Skeletal muscle satellite cell (primary cell): Measurements from ENCODE around the gene TUBGCP4.

Experiments
- H3K27me3 ChIP-seq: 2 replicates; pipeline ENCODE4 v1.7.0; 2013; ENCODE audit warnings: low read length; ENCODE audit not compliant: control insufficient read depth, insufficient read depth
- H3K36me3 ChIP-seq: 2 replicates; pipeline ENCODE4 v1.7.0; 2013; ENCODE audit warnings: mild to moderate bottlenecking, control low read depth, low read length; ENCODE audit not compliant: insufficient read depth
- H3K4me1 ChIP-seq: 2 replicates; pipeline ENCODE4 v1.7.0; 2013; ENCODE audit warnings: low read length; ENCODE audit not compliant: control insufficient read depth, insufficient read depth
- H3K4me2 ChIP-seq: 2 replicates; pipeline ENCODE4 v1.7.0; 2013; ENCODE audit warnings: mild to moderate bottlenecking, low read length
- H3K4me3 ChIP-seq: 2 replicates; pipeline ENCODE4 v1.7.0; 2013; ENCODE audit warnings: low read length
- H3K9ac ChIP-seq: 2 replicates; pipeline ENCODE4 v1.7.0; 2013; ENCODE audit warnings: mild to moderate bottlenecking, low read depth, low read length, moderate library complexity
- H3K9me3 ChIP-seq: replicated peaks from 2 replicates; pipeline ENCODE4 v1.7.0; 2013; ENCODE audit warnings: mild to moderate bottlenecking, control low read depth, low read length

The TUBGCP4 gene

GRCh38 chr15:43408789-43409188, 37.9 kb downstream of the TUBGCP4 start:
- Histone ChIP-seq H3K9me3 (no peaks in the 10 kb centered on the region), H3K4me2 (no peak overlapping the region), H3K4me3 (no peak overlapping the region), H3K27me3 (no peaks in the 10 kb centered on the region), H3K9ac (no peak overlapping the region), H3K4me1 (no peaks in the 10 kb centered on the region), H3K36me3 (peaks cover 76% of the 10 kb centered on the region)

- H3K9me3 ChIP-seq, result no peaks in the 10 kb centered on the region
- H3K4me3 ChIP-seq, result no peak overlapping the region
- peaks cover 84% of the 10 kb centered on the region for H3K36me3 ChIP-seq
- no peaks in the 10 kb centered on the region for H3K27me3 ChIP-seq
- H3K4me2 ChIP-seq, result no peak overlapping the region
- H3K4me1 ChIP-seq, result no peaks in the 10 kb centered on the region
- H3K9ac ChIP-seq, result no peak overlapping the region
These were observed 39.8 kb downstream of the TUBGCP4 start for GRCh38 chr15:43410572-43411214.

GRCh38 chr15:43412096-43412495, 41.2 kb downstream of the TUBGCP4 start:
- H3K27me3 ChIP-seq, result no peaks in the 10 kb centered on the region
- peaks cover 84% of the 10 kb centered on the region for H3K36me3 ChIP-seq
- no peaks in the 10 kb centered on the region for H3K9me3 ChIP-seq
- H3K4me1 ChIP-seq, result no peaks in the 10 kb centered on the region
- H3K4me2 ChIP-seq, result no peak overlapping the region
- H3K9ac ChIP-seq, result no peak overlapping the region
- H3K4me3 ChIP-seq, result no peak overlapping the region

- Histone ChIP-seq H3K4me2 (no peak overlapping the region), H3K9me3 (no peaks in the 10 kb centered on the region), H3K4me1 (no peaks in the 10 kb centered on the region), H3K27me3 (no peaks in the 10 kb centered on the region), H3K9ac (no peak overlapping the region), H3K36me3 (peaks cover 70% of the 10 kb centered on the region), H3K4me3 (no peak overlapping the region)
These were observed 43.3 kb downstream of the TUBGCP4 start for GRCh38 chr15:43414196-43414595.

- Histone ChIP-seq H3K36me3 (peaks cover 52% of the 10 kb centered on the region), H3K4me1 (no peaks in the 10 kb centered on the region), H3K4me3 (no peak overlapping the region), H3K27me3 (no peaks in the 10 kb centered on the region), H3K9me3 (no peaks in the 10 kb centered on the region), H3K4me2 (no peak overlapping the region), H3K9ac (no peak overlapping the region)
These were observed 49.5 kb downstream of the TUBGCP4 start for GRCh38 chr15:43420435-43420834.

GRCh38 chr15:43420876-43421275, 50.0 kb downstream of the TUBGCP4 start:
- no peak overlapping the region for H3K9ac ChIP-seq
- no peak overlapping the region for H3K4me2 ChIP-seq
- H3K9me3 ChIP-seq, result no peaks in the 10 kb centered on the region
- H3K4me1 ChIP-seq, result no peaks in the 10 kb centered on the region
- H3K36me3 ChIP-seq, result peaks cover 47% of the 10 kb centered on the region
- no peaks in the 10 kb centered on the region for H3K27me3 ChIP-seq
- no peak overlapping the region for H3K4me3 ChIP-seq

- Histone ChIP-seq H3K27me3 (no peaks in the 10 kb centered on the region), H3K4me1 (no peaks in the 10 kb centered on the region), H3K9me3 (no peaks in the 10 kb centered on the region), H3K9ac (no peak overlapping the region), H3K4me3 (no peak overlapping the region), H3K4me2 (no peak overlapping the region), H3K36me3 (peaks cover 48% of the 10 kb centered on the region)
These were observed 52.9 kb downstream of the TUBGCP4 start for GRCh38 chr15:43423793-43424192.

GRCh38 chr15:43429687-43430086, 58.8 kb downstream of the TUBGCP4 start:
- Histone ChIP-seq H3K9me3 (no peaks in the 10 kb centered on the region), H3K9ac (no peak overlapping the region), H3K4me1 (no peaks in the 10 kb centered on the region), H3K27me3 (no peaks in the 10 kb centered on the region), H3K36me3 (peaks cover 56% of the 10 kb centered on the region), H3K4me2 (no peak overlapping the region), H3K4me3 (no peak overlapping the region)

- H3K36me3 ChIP-seq, result peaks cover 48% of the 10 kb centered on the region
- no peak overlapping the region for H3K4me2 ChIP-seq
- H3K9me3 ChIP-seq, result no peaks in the 10 kb centered on the region
- no peak overlapping the region for H3K4me3 ChIP-seq
- H3K27me3 ChIP-seq, result no peaks in the 10 kb centered on the region
- H3K4me1 ChIP-seq, result no peaks in the 10 kb centered on the region
- H3K9ac ChIP-seq, result no peak overlapping the region
These were observed 62.3 kb downstream of the TUBGCP4 start for GRCh38 chr15:43433165-43433564.

GRCh38 chr15:43433661-43434303, 62.9 kb downstream of the TUBGCP4 start:
- Histone ChIP-seq H3K9me3 (no peaks in the 10 kb centered on the region), H3K4me1 (no peaks in the 10 kb centered on the region), H3K4me3 (no peak overlapping the region), H3K36me3 (peaks cover 52% of the 10 kb centered on the region), H3K27me3 (no peaks in the 10 kb centered on the region), H3K4me2 (no peak overlapping the region), H3K9ac (no peak overlapping the region)

- no peak overlapping the region for H3K4me3 ChIP-seq
- H3K4me2 ChIP-seq, result no peak overlapping the region
- H3K9ac ChIP-seq, result no peak overlapping the region
- H3K36me3 ChIP-seq, result peaks cover 55% of the 10 kb centered on the region
- no peaks in the 10 kb centered on the region for H3K9me3 ChIP-seq
- no peaks in the 10 kb centered on the region for H3K4me1 ChIP-seq
- no peaks in the 10 kb centered on the region for H3K27me3 ChIP-seq
These were observed 63.5 kb downstream of the TUBGCP4 start for GRCh38 chr15:43434446-43434845.

GRCh38 chr15:43436395-43436794, 65.5 kb downstream of the TUBGCP4 start:
- no peak overlapping the region for H3K9ac ChIP-seq
- no peaks in the 10 kb centered on the region for H3K9me3 ChIP-seq
- peaks cover 7% of the 10 kb centered on the region for H3K4me1 ChIP-seq
- H3K4me2 ChIP-seq, result no peak overlapping the region
- H3K4me3 ChIP-seq, result no peak overlapping the region
- peaks cover 49% of the 10 kb centered on the region for H3K36me3 ChIP-seq
- H3K27me3 ChIP-seq, result no peaks in the 10 kb centered on the region
